A673 (cell line): ENCODE measurements around the gene TAF11L3. TPM values are rescaled to one million over a fixed set of nuclear protein-coding genes. Genes with fewer than 3 reads are reported as not detected.
"Not testable (repeated sequence)": the region's sequence is repeated elsewhere in the genome, so short reads cannot be mapped to it uniquely, and the experiment has no call there.

Experiments used
- Bru-seq: library from RNA; stranded (reverse); fragments of 400-500 nt; gene quantifications from one replicate; lab custom pipeline; 2021; lab: Mats Ljungman, UMichigan
- BruChase-seq, 2 experiments: library from RNA; stranded (reverse); fragments of 400-500 nt; gene quantifications; one replicate each; lab custom pipeline; 2021; lab: Mats Ljungman, UMichigan
- BruUV-seq: library from RNA; stranded (reverse); fragments of 400-500 nt; replicated peaks from 2 replicates; lab custom pipeline; 2021; lab: Mats Ljungman, UMichigan
- CTCF ChIA-PET: fragments of 300-600 bp; sonication (Branson Sonifier 250); formaldehyde crosslinking; loops from one replicate; lab custom pipeline; 2022; ENCODE audit warnings: antibody characterized with exemption; lab: Charles Lee
- POLR2A ChIA-PET: fragments of 300-600 bp; sonication (Branson Sonifier 250); formaldehyde crosslinking; loops from one replicate; lab custom pipeline; 2022; ENCODE audit warnings: antibody characterized with exemption; ENCODE audit not compliant: low non-redundant PET; lab: Charles Lee
- DNase-seq: peaks from one replicate; pipeline ENCODE4 v3.0.0-alpha.2; 2015; ENCODE audit warnings: low spot score
- H3K27ac ChIP-seq: fragments of 200-600 bp; sonication (generic); 2 replicates; pipeline ENCODE4 v1.5.1; 2016; ENCODE audit warnings: mixed run types, low read depth, mild to moderate bottlenecking, mixed read lengths, antibody characterized with exemption, low read length; ENCODE audit not compliant: poor library complexity, severe bottlenecking
- H3K27me3 ChIP-seq: fragments of 200-600 bp; sonication (generic); replicated peaks from 2 replicates; pipeline ENCODE4 v1.6.1; 2017; ENCODE audit warnings: mixed run types, low read depth, mild to moderate bottlenecking, mixed read lengths, antibody characterized with exemption, low read length; ENCODE audit not compliant: insufficient read depth, poor library complexity
- H3K36me3 ChIP-seq: fragments of 200-600 bp; sonication (generic); 2 replicates; pipeline ENCODE4 v1.6.1; 2016; ENCODE audit warnings: mixed run types, mild to moderate bottlenecking, mixed read lengths, antibody characterized with exemption, low read length; ENCODE audit not compliant: insufficient read depth, poor library complexity, severe bottlenecking
- H3K4me1 ChIP-seq: fragments of 200-600 bp; sonication (generic); 2 replicates; pipeline ENCODE4 v1.6.1; 2017; ENCODE audit warnings: mixed run types, mild to moderate bottlenecking, mixed read lengths, antibody characterized with exemption, low read length; ENCODE audit not compliant: insufficient read depth, poor library complexity, severe bottlenecking
- H3K4me3 ChIP-seq: fragments of 200-600 bp; sonication (generic); 2 replicates; pipeline ENCODE4 v1.5.1; 2016; ENCODE audit warnings: low read depth, mixed run types, mild to moderate bottlenecking, mixed read lengths, low read length; ENCODE audit not compliant: poor library complexity, severe bottlenecking
- H3K9me3 ChIP-seq: fragments of 200-600 bp; sonication (generic); 2 replicates; pipeline ENCODE4 v1.6.1; 2016; ENCODE audit warnings: mixed run types, low read depth, mild to moderate bottlenecking, mixed read lengths, antibody characterized with exemption, low read length; ENCODE audit not compliant: poor library complexity, severe bottlenecking
- CTCF ChIP-seq: fragments of 300-800, 200-600 bp; sonication (generic); conservative IDR thresholded peaks from 2 replicates; pipeline ENCODE4 v1.5.1; 2017; ENCODE audit warnings: low read depth, mild to moderate bottlenecking, antibody characterized with exemption, low read length, moderate library complexity, mixed read lengths
- EZH2 ChIP-seq: fragments of 200-600 bp; sonication (generic); IDR thresholded peaks from 2 replicates; pipeline ENCODE4 v1.6.1; 2017; ENCODE audit warnings: borderline replicate concordance, low read depth, mild to moderate bottlenecking, mixed read lengths, antibody characterized with exemption, low read length; ENCODE audit not compliant: poor library complexity, severe bottlenecking
- intact Hi-C: fragments of 100-400 bp; cut with micrococcal nuclease; formaldehyde crosslinking; loops from one replicate; pipeline ENCODE4 v1.10.0; 2022; ENCODE audit not compliant: unreplicated experiment
- long read RNA-seq: library from polyadenylated mRNA; stranded (forward); transcript quantifications from one replicate; pipeline ENCODE4 v2.0.0, GENCODE V29; 2022
- total RNA-seq: library from RNA; stranded (reverse); gene quantifications from 2 replicates; pipeline ENCODE4 v1.2.3, GENCODE V29; 2021

TAF11L3 gene
- not detected in 2 replicates for total RNA-seq
- Bru-seq, nascent RNA, result not detected
- BruChase-seq, experiment 1, labeled RNA remaining after a 2-hour chase, result not detected
- BruChase-seq, experiment 2, labeled RNA remaining after a 6-hour chase, result not detected
- long read RNA-seq, result 0 reads

GRCh38 chr5:17518067-17518466 is at the start of gene TAF11L3:
Gene TAF11L3 (plus strand): TSS chr5:17518367.
- CTCF ChIA-PET, H3K36me3 ChIP-seq, BruUV-seq, H3K27ac ChIP-seq, H3K4me3 ChIP-seq, H3K4me1 ChIP-seq, POLR2A ChIA-PET, H3K9me3 ChIP-seq, intact Hi-C loops, DNase-seq, H3K27me3 ChIP-seq: not testable (repeated sequence)

GRCh38 chr5:17470064-17470463 is 48.1 kb upstream of the TAF11L3 start:
- DNase-seq, result peak; percentile 53
- Histone ChIP-seq H3K36me3 (no peaks in the 10 kb centered on the region), H3K9me3 (no peaks in the 10 kb centered on the region), H3K4me3 (no peak overlapping the region), H3K27me3 (no peaks in the 10 kb centered on the region), H3K27ac (no peak overlapping the region), H3K4me1 (peaks cover 14% of the 10 kb centered on the region)
- TF ChIP-seq EZH2, result no peak
- no peak for TF ChIP-seq CTCF
- BruUV-seq, result no TSS peak
- intact Hi-C loops, result no loop called here
- ChIA-PET CTCF (no interaction called here), POLR2A (interaction anchor here (0.6 kb wide), 1 partner anchor 335 kb away, joined by 3 read pairs; no protein-coding TSS in a partner anchor)

- H3K27ac ChIP-seq, H3K27me3 ChIP-seq, H3K9me3 ChIP-seq, POLR2A ChIA-PET, DNase-seq, H3K4me3 ChIP-seq, BruUV-seq, H3K36me3 ChIP-seq, CTCF ChIA-PET: not testable (repeated sequence)
- H3K4me1 ChIP-seq, result peaks cover 11% of the 10 kb centered on the region
- intact Hi-C loops, result loop anchor here (5.0 kb wide), 1 partner anchor 258 kb away; the partner anchor contains the start of gene BASP1
These were observed 43.1 kb upstream of the TAF11L3 start for GRCh38 chr5:17475064-17475463.

GRCh38 chr5:17477043-17477442 is 41.1 kb upstream of the TAF11L3 start:
- no peak overlapping the region for H3K27ac ChIP-seq
- BruUV-seq, result no TSS peak
- no peak overlapping the region for H3K4me3 ChIP-seq

More at GRCh38 chr5:17477043-17477442, 41.1 kb upstream of the TAF11L3 start:
- no peak for DNase-seq
- intact Hi-C loops, result loop anchor here (5.0 kb wide), 1 partner anchor 260 kb away; the partner anchor contains the start of gene BASP1
- TF ChIP-seq CTCF (no peak), EZH2 (no peak)
- no peaks in the 10 kb centered on the region for H3K9me3 ChIP-seq
- ChIA-PET POLR2A (no interaction called here), CTCF (no interaction called here)
- no peaks in the 10 kb centered on the region for H3K36me3 ChIP-seq
- peaks cover 14% of the 10 kb centered on the region for H3K4me1 ChIP-seq
- H3K27me3 ChIP-seq, result no peaks in the 10 kb centered on the region
